BLaER1 treated with 17β-estradiol and CSF1 and Interleukin-3, amounts not matched to agents 10 nM and 100 nM (cell line): ENCODE results near the gene HOXA9.
A peak's percentile ranks its signal among the peaks of the same experiment; 100 is the strongest.

Experiments used
- H3K27ac ChIP-seq, 11 experiments: shearing (Covaris generic); formaldehyde crosslinking; 2 replicates each; pipeline ENCODE4 v1.8.1; 2022
- H3K27me3 ChIP-seq, 11 experiments: shearing (Covaris generic); formaldehyde crosslinking; 2 replicates each; pipeline ENCODE4 v1.8.1; 2022
- H3K36me3 ChIP-seq, 11 experiments: shearing (Covaris generic); formaldehyde crosslinking; 2 replicates each; pipeline ENCODE4 v1.8.1; 2022
- H3K4me1 ChIP-seq, 10 experiments: shearing (Covaris generic); formaldehyde crosslinking; 2 replicates each; pipeline ENCODE4 v1.8.1; 2022
- H3K4me2 ChIP-seq, 11 experiments: shearing (Covaris generic); formaldehyde crosslinking; 2 replicates each; pipeline ENCODE4 v1.8.1; 2022
- H3K4me3 ChIP-seq, 10 experiments: shearing (Covaris generic); formaldehyde crosslinking; 2 replicates each; pipeline ENCODE4 v1.8.1; 2022
- H3K9ac ChIP-seq, 11 experiments: shearing (Covaris generic); formaldehyde crosslinking; 2 replicates each; pipeline ENCODE4 v1.8.1; 2022
- H3K9me3 ChIP-seq, 11 experiments: shearing (Covaris generic); formaldehyde crosslinking; replicated peaks in 1 of 11; 2 replicates each; pipeline ENCODE4 v1.8.1; 2022
- H4K20me1 ChIP-seq, 11 experiments: shearing (Covaris generic); formaldehyde crosslinking; 2 replicates each; pipeline ENCODE4 v1.8.1; 2022
- Cebpa-rat ChIP-seq, 11 experiments: shearing (Covaris generic); IDR thresholded peaks; 2 replicates each; pipeline ENCODE4 v1.8.1; 2022

HOXA9 gene

DNA sequence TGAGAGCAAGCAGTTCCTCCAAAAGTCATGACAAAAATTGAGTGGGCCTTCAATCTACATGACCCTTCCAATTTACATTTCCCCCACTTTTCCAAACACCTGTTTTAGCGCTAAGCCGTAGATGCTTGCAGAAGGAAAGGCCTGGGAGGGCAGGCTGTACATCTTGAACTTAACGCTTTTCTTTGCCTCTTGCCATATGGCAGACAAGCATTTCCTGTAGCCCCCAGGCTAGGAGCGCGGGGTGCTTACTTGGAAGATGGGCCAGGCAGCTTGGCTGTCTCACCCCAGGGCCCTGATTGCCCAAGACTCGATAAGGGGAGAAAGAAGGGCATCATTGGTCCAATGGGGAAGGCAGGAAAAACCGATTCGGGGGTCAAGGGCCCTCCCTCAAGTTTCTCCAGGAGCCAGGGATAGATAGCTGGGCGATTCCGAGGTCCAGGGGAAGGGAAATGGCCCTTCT is 7.0 kb upstream of the HOXA9 start:
- Histone ChIP-seq H4K20me1 (peaks cover 0 to 98% (median 77%) of the 10 kb centered on the region in 11 experiments; a peak in 18 of 22 replicates), H3K9ac (no peak overlapping the region), H3K27me3 (peaks cover 100% of the 10 kb centered on the region in 11 experiments), H3K4me3 (no peak overlapping the region; a peak in 2 of 20 replicates), H3K9me3 (peaks cover 23 to 38% (median 26%) of the 10 kb centered on the region in 11 experiments), H3K36me3 (no peaks in the 10 kb centered on the region), H3K27ac (no peak overlapping the region), H3K4me2 (no peak overlapping the region), H3K4me1 (peaks cover 0 to 10% (median 0%) of the 10 kb centered on the region in 10 experiments; a peak in 5 of 20 replicates)
- no peak for TF ChIP-seq Cebpa-rat (IDR thresholded peaks at IDR 0.05)

- TF ChIP-seq Cebpa-rat (IDR thresholded peaks at IDR 0.05) = no peak
- Histone ChIP-seq H3K27me3 (peaks cover 100% of the 10 kb centered on the region in 11 experiments), H3K27ac (no peak overlapping the region)
These were observed 6.4 kb upstream of the HOXA9 start for GRCh38 chr7:27171637-27172314.

DNA sequence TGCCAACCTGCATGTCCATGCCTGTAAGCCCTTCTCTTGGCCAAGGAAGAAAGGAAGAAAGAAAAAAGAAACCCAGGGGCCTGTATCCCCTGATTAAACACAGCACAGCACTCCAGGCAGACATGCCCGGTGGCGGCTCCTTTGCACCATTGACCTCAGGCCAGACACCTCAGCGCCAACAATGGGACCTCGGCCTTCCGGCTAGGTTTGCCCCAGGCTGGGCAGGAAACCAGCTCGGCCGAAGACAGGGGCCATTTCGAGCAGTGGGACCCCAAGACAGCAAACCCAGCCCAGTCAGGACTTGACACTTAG is 5.9 kb upstream of the HOXA9 start:
- Histone ChIP-seq H3K4me2 (peak overlapping the region in 1 of 11 experiments; percentile 22; a peak in 1 of 22 replicates), H3K27me3 (peaks cover 100% of the 10 kb centered on the region in 11 experiments), H3K36me3 (no peaks in the 10 kb centered on the region), H3K27ac (no peak overlapping the region), H3K4me3 (no peak overlapping the region), H3K9ac (no peak overlapping the region), H4K20me1 (peaks cover 0 to 98% (median 87%) of the 10 kb centered on the region in 11 experiments; a peak in 19 of 22 replicates), H3K9me3 (peaks cover 25 to 45% (median 32%) of the 10 kb centered on the region in 11 experiments), H3K4me1 (peaks cover 0 to 16% (median 0%) of the 10 kb centered on the region in 10 experiments; a peak in 5 of 20 replicates)
- no peak for TF ChIP-seq Cebpa-rat (IDR thresholded peaks at IDR 0.05)

More at GRCh38 chr7:27171637-27172314, 6.4 kb upstream of the HOXA9 start:
- Histone ChIP-seq H3K4me3 (no peak overlapping the region), H4K20me1 (peaks cover 0 to 98% (median 83%) of the 10 kb centered on the region in 11 experiments; a peak in 19 of 22 replicates), H3K36me3 (no peaks in the 10 kb centered on the region), H3K4me2 (peak overlapping the region in 2 of 11 experiments; percentile 3 to 22; a peak in 2 of 22 replicates), H3K9me3 (peaks cover 23 to 40% (median 27%) of the 10 kb centered on the region in 11 experiments), H3K9ac (no peak overlapping the region), H3K4me1 (peaks cover 0 to 15% (median 0%) of the 10 kb centered on the region in 10 experiments; a peak in 5 of 20 replicates)

GRCh38 chr7:27170426-27171324 is 5.3 kb upstream of the HOXA9 start:
- H3K4me2 ChIP-seq = no peak overlapping the region
- no peak overlapping the region for H3K4me3 ChIP-seq
- H3K27ac ChIP-seq = no peak overlapping the region
- H4K20me1 ChIP-seq = peaks cover 0 to 98% (median 92%) of the 10 kb centered on the region in 11 experiments; a peak in 19 of 22 replicates
- peaks cover 0 to 16% (median 0%) of the 10 kb centered on the region in 10 experiments; a peak in 5 of 20 replicates for H3K4me1 ChIP-seq
- H3K9me3 ChIP-seq = peaks cover 31 to 51% (median 38%) of the 10 kb centered on the region in 11 experiments
- H3K27me3 ChIP-seq = peaks cover 100% of the 10 kb centered on the region in 11 experiments
- H3K36me3 ChIP-seq = no peaks in the 10 kb centered on the region
- no peak overlapping the region for H3K9ac ChIP-seq
- no peak for TF ChIP-seq Cebpa-rat (IDR thresholded peaks at IDR 0.05)

GRCh38 chr7:27169658-27170425 is 4.5 kb upstream of the HOXA9 start:
- Histone ChIP-seq H3K27ac (no peak overlapping the region), H3K4me2 (peak overlapping the region in 2 of 11 experiments; percentile 43 to 65; a peak in 4 of 22 replicates), H3K36me3 (no peaks in the 10 kb centered on the region), H3K4me3 (no peak overlapping the region), H3K9me3 (peaks cover 39 to 58% (median 46%) of the 10 kb centered on the region in 11 experiments), H3K9ac (no peak overlapping the region), H3K27me3 (peaks cover 100% of the 10 kb centered on the region in 11 experiments), H4K20me1 (peaks cover 0 to 99% (median 92%) of the 10 kb centered on the region in 11 experiments; a peak in 19 of 22 replicates), H3K4me1 (peaks cover 0 to 16% (median 0%) of the 10 kb centered on the region in 10 experiments; a peak in 5 of 20 replicates)
- no peak for TF ChIP-seq Cebpa-rat (IDR thresholded peaks at IDR 0.05)

- no peak for TF ChIP-seq Cebpa-rat (IDR thresholded peaks at IDR 0.05)
- no peak overlapping the region for H3K9ac ChIP-seq
- no peaks in the 10 kb centered on the region for H3K36me3 ChIP-seq
- H3K4me2 ChIP-seq = no peak overlapping the region
- no peak overlapping the region for H3K4me3 ChIP-seq
- peaks cover 0 to 99% (median 96%) of the 10 kb centered on the region in 11 experiments; a peak in 19 of 22 replicates for H4K20me1 ChIP-seq
- peaks cover 100% of the 10 kb centered on the region in 11 experiments for H3K27me3 ChIP-seq
- peaks cover 27 to 46% (median 33%) of the 10 kb centered on the region in 11 experiments for H3K9me3 ChIP-seq
- H3K27ac ChIP-seq = no peak overlapping the region
- H3K4me1 ChIP-seq = peaks cover 0 to 16% (median 0%) of the 10 kb centered on the region in 10 experiments; a peak in 5 of 20 replicates
These were observed 3.1 kb upstream of the HOXA9 start for GRCh38 chr7:27168265-27168947.

GRCh38 chr7:27167916-27168264 is 2.6 kb upstream of the HOXA9 start:
- Histone ChIP-seq H3K4me1 (peaks cover 0 to 16% (median 0%) of the 10 kb centered on the region in 10 experiments; a peak in 3 of 20 replicates), H3K4me3 (no peak overlapping the region), H3K36me3 (no peaks in the 10 kb centered on the region), H4K20me1 (peaks cover 0 to 99% (median 94%) of the 10 kb centered on the region in 11 experiments; a peak in 19 of 22 replicates), H3K9me3 (peaks cover 22 to 41% (median 28%) of the 10 kb centered on the region in 11 experiments), H3K9ac (no peak overlapping the region), H3K4me2 (no peak overlapping the region), H3K27ac (no peak overlapping the region), H3K27me3 (peaks cover 100% of the 10 kb centered on the region in 11 experiments)
- no peak for TF ChIP-seq Cebpa-rat (IDR thresholded peaks at IDR 0.05)
